ACC112 (cell line): ENCODE measurements around the gene USP44.
A peak's percentile ranks its signal among the peaks of the same experiment; 100 is the strongest.

ENCODE experiments used
- H2AFZ ChIP-seq: fragments of 200-600 bp; sonication (generic); one replicate; pipeline ENCODE4 v1.6.0; 2017; ENCODE audit warnings: antibody characterized with exemption, low read length; ENCODE audit not compliant: unreplicated experiment
- H3K27ac ChIP-seq: fragments of 200-600 bp; sonication (generic); 2 replicates; pipeline ENCODE4 v1.5.1; 2014; ENCODE audit warnings: low read depth, mild to moderate bottlenecking, antibody characterized with exemption, low read length, moderate library complexity
- H3K27me3 ChIP-seq: fragments of 200-600 bp; sonication (generic); 2 replicates; pipeline ENCODE4 v1.6.1; 2014; ENCODE audit warnings: mild to moderate bottlenecking, antibody characterized with exemption, low read length, moderate library complexity, mixed read lengths; ENCODE audit not compliant: insufficient read depth
- H3K36me3 ChIP-seq: fragments of 200-600 bp; sonication (generic); 2 replicates; pipeline ENCODE4 v1.6.1; 2016; ENCODE audit warnings: mild to moderate bottlenecking, antibody characterized with exemption, low read length, moderate library complexity, mixed read lengths; ENCODE audit not compliant: insufficient read depth
- H3K4me1 ChIP-seq: fragments of 200-600 bp; sonication (generic); one replicate; pipeline ENCODE4 v1.6.1; 2016; ENCODE audit warnings: low read length, mixed read lengths; ENCODE audit not compliant: insufficient read depth, unreplicated experiment, control insufficient read depth
- H3K4me3 ChIP-seq: fragments of 200-600 bp; sonication (generic); 2 replicates; pipeline ENCODE4 v1.5.1; 2014; ENCODE audit warnings: mild to moderate bottlenecking, low read depth, low read length
- H3K79me2 ChIP-seq: fragments of 200-600 bp; sonication (generic); one replicate; pipeline ENCODE4 v1.6.0; 2016; ENCODE audit warnings: low read length; ENCODE audit not compliant: control insufficient read depth, unreplicated experiment, insufficient read depth

USP44 gene

GRCh38 chr12:95548539-95549391, 2.5 kb downstream of the USP44 start:
- Histone ChIP-seq H3K4me3 (peak overlapping the region; percentile 74), H3K27ac (no peak overlapping the region), H3K27me3 (peaks cover 49% of the 10 kb centered on the region), H2AFZ (peak overlapping the region; percentile 54), H3K4me1 (no peaks in the 10 kb centered on the region), H3K36me3 (peaks cover 4% of the 10 kb centered on the region; the same call in 1 of the 2 replicates), H3K79me2 (no peaks in the 10 kb centered on the region)

- peaks cover 49% of the 10 kb centered on the region for H3K27me3 ChIP-seq
- H2AFZ ChIP-seq, result peak overlapping the region; percentile 67
- peak overlapping the region; percentile 74 for H3K4me3 ChIP-seq
- H3K27ac ChIP-seq, result no peak overlapping the region
- H3K4me1 ChIP-seq, result no peaks in the 10 kb centered on the region
- H3K36me3 ChIP-seq, result peaks cover 4% of the 10 kb centered on the region; the same call in 1 of the 2 replicates
- no peaks in the 10 kb centered on the region for H3K79me2 ChIP-seq
Measured at GRCh38 chr12:95548056-95548538, 3.2 kb downstream of the USP44 start.

GRCh38 chr12:95547522-95548055, 3.7 kb downstream of the USP44 start:
- H2AFZ ChIP-seq, result peak overlapping the region; percentile 67
- H3K36me3 ChIP-seq, result peaks cover 4% of the 10 kb centered on the region; the same call in 1 of the 2 replicates
- H3K27ac ChIP-seq, result no peak overlapping the region
- peak overlapping the region; percentile 74 for H3K4me3 ChIP-seq
- no peaks in the 10 kb centered on the region for H3K79me2 ChIP-seq
- no peaks in the 10 kb centered on the region for H3K4me1 ChIP-seq
- peaks cover 49% of the 10 kb centered on the region for H3K27me3 ChIP-seq

GRCh38 chr12:95546491-95546813, 4.8 kb downstream of the USP44 start:
- Histone ChIP-seq H3K27ac (no peak overlapping the region), H2AFZ (no peak overlapping the region), H3K4me1 (no peaks in the 10 kb centered on the region), H3K79me2 (no peaks in the 10 kb centered on the region), H3K27me3 (peaks cover 45% of the 10 kb centered on the region), H3K4me3 (no peak overlapping the region), H3K36me3 (peaks cover 4% of the 10 kb centered on the region; the same call in 1 of the 2 replicates)

GRCh38 chr12:95545731-95546490, 5.4 kb downstream of the USP44 start:
- H3K27ac ChIP-seq, result no peak overlapping the region
- H3K36me3 ChIP-seq, result peaks cover 4% of the 10 kb centered on the region; the same call in 1 of the 2 replicates
- no peaks in the 10 kb centered on the region for H3K4me1 ChIP-seq
- peaks cover 40% of the 10 kb centered on the region for H3K27me3 ChIP-seq
- H3K4me3 ChIP-seq, result no peak overlapping the region
- no peak overlapping the region for H2AFZ ChIP-seq
- H3K79me2 ChIP-seq, result no peaks in the 10 kb centered on the region

- Histone ChIP-seq H3K27ac (no peak overlapping the region), H3K4me3 (no peak overlapping the region), H3K4me1 (no peaks in the 10 kb centered on the region), H3K27me3 (peaks cover 36% of the 10 kb centered on the region), H3K36me3 (peaks cover 4% of the 10 kb centered on the region; the same call in 1 of the 2 replicates), H3K79me2 (no peaks in the 10 kb centered on the region), H2AFZ (no peak overlapping the region)
Measured at GRCh38 chr12:95545303-95545702, 6.0 kb downstream of the USP44 start.

- Histone ChIP-seq H3K27ac (no peak overlapping the region), H3K27me3 (peaks cover 35% of the 10 kb centered on the region)
Measured at GRCh38 chr12:95544756-95545155, 6.5 kb downstream of the USP44 start.

GRCh38 chr12:95543305-95543704, 8.0 kb downstream of the USP44 start:
- Histone ChIP-seq H3K79me2 (no peaks in the 10 kb centered on the region), H2AFZ (no peak overlapping the region), H3K27ac (no peak overlapping the region), H3K36me3 (no peaks in the 10 kb centered on the region), H3K27me3 (peaks cover 20% of the 10 kb centered on the region), H3K4me1 (no peaks in the 10 kb centered on the region), H3K4me3 (no peak overlapping the region)

More at GRCh38 chr12:95544756-95545155, 6.5 kb downstream of the USP44 start:
- H3K4me3 ChIP-seq, result no peak overlapping the region
- H3K36me3 ChIP-seq, result peaks cover 4% of the 10 kb centered on the region; the same call in 1 of the 2 replicates
- H2AFZ ChIP-seq, result no peak overlapping the region
- no peaks in the 10 kb centered on the region for H3K79me2 ChIP-seq
- H3K4me1 ChIP-seq, result no peaks in the 10 kb centered on the region

GRCh38 chr12:95541436-95541835, 9.8 kb downstream of the USP44 start:
- no peaks in the 10 kb centered on the region for H3K79me2 ChIP-seq
- no peaks in the 10 kb centered on the region for H3K4me1 ChIP-seq
- no peak overlapping the region for H2AFZ ChIP-seq
- H3K36me3 ChIP-seq, result no peaks in the 10 kb centered on the region
- H3K27ac ChIP-seq, result no peak overlapping the region
- peaks cover 2% of the 10 kb centered on the region; the same call in 1 of the 2 replicates for H3K27me3 ChIP-seq
- H3K4me3 ChIP-seq, result no peak overlapping the region

GRCh38 chr12:95538656-95539055, 12.6 kb downstream of the USP44 start:
- H3K4me1 ChIP-seq, result no peaks in the 10 kb centered on the region
- H3K36me3 ChIP-seq, result no peaks in the 10 kb centered on the region
- no peak overlapping the region for H3K4me3 ChIP-seq
- H3K27ac ChIP-seq, result no peak overlapping the region
- no peaks in the 10 kb centered on the region for H3K79me2 ChIP-seq
- H2AFZ ChIP-seq, result no peak overlapping the region
- H3K27me3 ChIP-seq, result no peaks in the 10 kb centered on the region
